Mesenchymal stem cell (in vitro differentiated cells and primary cell): ENCODE data around the gene NUTM2D. TPM values are rescaled to one million over a fixed set of nuclear protein-coding genes. Genes with fewer than 3 reads are reported as not detected.
"Not testable (repeated sequence)": the region's sequence is repeated elsewhere in the genome, so short reads cannot be mapped to it uniquely, and the experiment has no call there.

Experiments used
- DNase-seq: peaks from one replicate; pipeline ENCODE4 v3.0.0-alpha.2; 2013
- H2AFZ ChIP-seq: one replicate; pipeline ENCODE4 v1.6.1; 2013; ENCODE audit warnings: low read depth, mild to moderate bottlenecking, control low read depth, inconsistent platforms, low read length, moderate library complexity
- H2AK5ac ChIP-seq: 2 replicates; pipeline ENCODE4 v1.6.1; 2013; ENCODE audit warnings: low read length, moderate library complexity, mild to moderate bottlenecking, inconsistent platforms; ENCODE audit not compliant: severe bottlenecking
- H2BK120ac ChIP-seq: one replicate; pipeline ENCODE4 v1.6.1; 2013; ENCODE audit warnings: low read depth, mild to moderate bottlenecking, inconsistent platforms, low read length, moderate library complexity
- H2BK12ac ChIP-seq, 2 experiments: one replicate each; pipeline ENCODE4 v1.6.1; 2013; ENCODE audit warnings: inconsistent platforms in 2 of 2, low read length in 2 of 2, mild to moderate bottlenecking in 2 of 2, moderate library complexity in 2 of 2, control low read depth in 1 of 2
- H2BK15ac ChIP-seq: one replicate; pipeline ENCODE4 v1.6.1; 2013; ENCODE audit warnings: mild to moderate bottlenecking, low read depth, inconsistent platforms; ENCODE audit not compliant: poor library complexity, severe bottlenecking
- H2BK5ac ChIP-seq: 2 replicates; pipeline ENCODE4 v1.6.1; 2013; ENCODE audit warnings: low read depth, mild to moderate bottlenecking, low read length, control low read depth, inconsistent platforms; ENCODE audit not compliant: poor library complexity, severe bottlenecking
- H3K14ac ChIP-seq, 2 experiments: one replicate each; pipeline ENCODE4 v1.6.1; 2013; ENCODE audit warnings: inconsistent platforms in 2 of 2, low read length in 2 of 2, control low read depth in 1 of 2, mild to moderate bottlenecking in 1 of 2, moderate library complexity in 1 of 2
- H3K18ac ChIP-seq, 2 experiments: one replicate each; pipeline ENCODE4 v1.6.1; 2013; ENCODE audit warnings: inconsistent platforms in 2 of 2, low read length in 2 of 2, control low read depth in 1 of 2, low read depth in 1 of 2, mild to moderate bottlenecking in 1 of 2
- H3K23ac ChIP-seq, 2 experiments: one replicate each; pipeline ENCODE4 v1.6.1; 2013; ENCODE audit warnings: inconsistent platforms in 2 of 2, low read length in 2 of 2, mild to moderate bottlenecking in 2 of 2, moderate library complexity in 2 of 2, control low read depth in 1 of 2
- H3K27ac ChIP-seq: 2 replicates; pipeline ENCODE4 v1.5.1; 2013; ENCODE audit warnings: mild to moderate bottlenecking, moderate library complexity, low read length, control low read depth, inconsistent platforms; ENCODE audit not compliant: poor library complexity, severe bottlenecking
- H3K27me3 ChIP-seq, 2 experiments: 2 replicates each; pipeline versions ENCODE4 v1.6.1 to v1.7.0; 2013; ENCODE audit warnings: low read length in 2 of 2, mild to moderate bottlenecking in 2 of 2, moderate library complexity in 2 of 2, control low read depth in 1 of 2, inconsistent platforms in 1 of 2; ENCODE audit not compliant: control insufficient read depth in 1 of 2, insufficient read depth in 1 of 2
- H3K36me3 ChIP-seq, 2 experiments: 2 replicates each; pipeline versions ENCODE4 v1.6.1 to v1.7.0; 2013; ENCODE audit warnings: low read length in 2 of 2, control low read depth in 1 of 2, inconsistent platforms in 1 of 2, low read depth in 1 of 2, mild to moderate bottlenecking in 1 of 2; ENCODE audit not compliant: insufficient read depth in 2 of 2, control insufficient read depth in 1 of 2
- H3K4ac ChIP-seq, 2 experiments: one replicate each; pipeline ENCODE4 v1.6.1; 2013; ENCODE audit warnings: inconsistent platforms in 2 of 2, low read length in 2 of 2, mild to moderate bottlenecking in 2 of 2, moderate library complexity in 2 of 2, control low read depth in 1 of 2, low read depth in 1 of 2
- H3K4me1 ChIP-seq: 2 replicates; pipeline ENCODE4 v1.6.1; 2013; ENCODE audit warnings: low read depth, low read length, control low read depth; ENCODE audit not compliant: control insufficient read depth, insufficient read depth
- H3K4me2 ChIP-seq: 2 replicates; pipeline ENCODE4 v1.6.1; 2013; ENCODE audit warnings: low read length, mild to moderate bottlenecking, inconsistent platforms; ENCODE audit not compliant: poor library complexity, severe bottlenecking
- H3K4me3 ChIP-seq, 2 experiments: 2 replicates each; pipeline versions ENCODE4 v1.5.1 to v1.7.0; 2013; ENCODE audit warnings: low read length in 2 of 2, mild to moderate bottlenecking in 2 of 2, control low read depth in 1 of 2, low read depth in 1 of 2; ENCODE audit not compliant: insufficient read depth in 1 of 2
- H3K79me1 ChIP-seq: replicated peaks from 2 replicates; pipeline ENCODE4 v1.6.1; 2013; ENCODE audit warnings: mild to moderate bottlenecking, control low read depth, low read length, inconsistent platforms; ENCODE audit not compliant: poor library complexity, severe bottlenecking
- H3K9ac ChIP-seq: 2 replicates; pipeline ENCODE4 v1.7.0; 2013; ENCODE audit warnings: mild to moderate bottlenecking, low read length, moderate library complexity
- H3K9me3 ChIP-seq: 2 replicates; pipeline ENCODE4 v1.7.0; 2013; ENCODE audit warnings: mild to moderate bottlenecking, low read length; ENCODE audit not compliant: control insufficient read depth
- H4K8ac ChIP-seq: one replicate; pipeline ENCODE4 v1.6.1; 2013; ENCODE audit warnings: inconsistent platforms, mild to moderate bottlenecking, low read length, moderate library complexity
- H4K91ac ChIP-seq: one replicate; pipeline ENCODE4 v1.6.1; 2013; ENCODE audit warnings: mild to moderate bottlenecking, low read length, inconsistent platforms
- WGBS: methylation state at CpG from one replicate; pipeline ENCODE4 v1.1.7; 2013; ENCODE audit warnings: mixed read lengths; 5-methylcytosine and 5-hydroxymethylcytosine counted together
- small RNA-seq: library from polyadenylated mRNA; stranded (forward); fragments of <200 nt; extraction: miRNeasy Mini kit (QIAGEN cat#:217004); gene quantifications from one replicate; pipeline ENCODE3, GENCODE V24; 2013; ENCODE audit warnings: low read depth

The NUTM2D gene

DNA sequence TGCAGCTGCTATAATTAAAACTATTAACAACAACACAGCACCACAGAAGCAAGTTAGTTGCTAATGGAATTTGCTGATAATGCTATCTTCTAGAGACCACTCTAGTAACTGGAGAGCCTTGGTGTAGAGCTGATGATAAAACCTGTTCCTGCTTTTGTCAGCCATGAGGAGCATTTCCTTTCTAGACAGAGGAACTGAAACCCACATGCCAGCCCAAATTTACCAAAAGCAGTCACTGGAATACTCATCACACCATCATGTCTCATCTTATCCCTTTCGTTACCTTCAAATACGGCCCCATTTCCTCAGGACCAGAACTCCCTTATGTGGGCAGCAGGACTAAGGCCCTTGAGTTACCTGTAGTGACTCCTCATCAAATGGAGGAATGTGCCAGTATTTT, 40.9 kb downstream of the NUTM2D start:
- not testable (repeated sequence) for H2BK15ac ChIP-seq, H4K8ac ChIP-seq, H3K18ac ChIP-seq, H3K4me1 ChIP-seq, H3K23ac ChIP-seq, H2AK5ac ChIP-seq, H4K91ac ChIP-seq, H3K9ac ChIP-seq, H3K14ac ChIP-seq, H3K9me3 ChIP-seq, H2BK5ac ChIP-seq, H3K36me3 ChIP-seq, H3K4me3 ChIP-seq, H2AFZ ChIP-seq, H3K4me2 ChIP-seq, H2BK120ac ChIP-seq, H3K27ac ChIP-seq, H3K4ac ChIP-seq, H2BK12ac ChIP-seq, H3K27me3 ChIP-seq, DNase-seq, H3K79me1 ChIP-seq
- no CpG with 5 or more reads among the region's 2 CpGs for WGBS

DNA sequence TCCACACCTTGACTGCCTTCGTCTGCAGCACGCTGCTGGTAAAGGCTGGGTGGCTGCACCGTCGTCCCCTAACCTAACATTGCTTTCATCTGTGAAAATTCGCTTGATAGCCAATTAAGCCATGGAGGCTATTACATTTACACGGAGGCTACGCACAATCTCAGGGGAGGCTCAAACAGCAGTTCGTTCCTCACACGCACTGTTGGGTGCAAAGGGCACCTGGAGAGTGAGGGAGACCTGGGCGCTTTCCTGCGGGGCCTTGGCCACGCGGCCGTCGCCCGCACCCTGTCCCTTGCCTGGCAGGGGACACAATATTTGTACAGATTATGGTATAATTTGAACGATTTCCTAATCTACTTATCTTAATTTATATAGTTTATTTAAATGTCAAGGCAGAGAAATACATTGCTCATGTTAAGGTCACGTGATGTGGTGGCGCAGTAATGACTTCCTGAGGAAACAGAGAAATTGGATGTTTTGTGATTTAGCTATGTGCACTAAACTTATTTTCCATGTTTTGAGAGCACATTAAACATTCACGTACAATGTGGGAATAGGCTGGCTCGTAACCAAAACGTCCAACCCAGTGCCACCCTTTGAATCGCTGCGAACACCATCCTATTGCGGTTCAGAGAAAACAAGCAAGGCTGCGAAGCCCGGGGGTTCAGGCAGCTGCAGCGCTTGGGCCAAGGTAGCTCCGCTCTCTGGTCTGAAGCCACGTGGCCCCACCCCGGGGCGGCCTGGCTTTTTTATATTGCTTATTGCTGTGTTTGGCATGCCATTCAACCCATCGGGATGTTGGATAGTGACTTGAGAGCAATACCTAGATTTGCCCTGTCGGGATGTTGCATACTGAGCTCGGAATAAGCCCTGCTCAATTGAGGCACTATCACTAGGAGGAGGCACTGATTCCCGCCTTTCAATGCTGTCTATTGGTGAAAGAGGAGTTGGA, 50.2 kb downstream of the NUTM2D start:
- H3K4me1 ChIP-seq, H3K4ac ChIP-seq, H4K91ac ChIP-seq, H2BK5ac ChIP-seq, H2BK15ac ChIP-seq, H2BK120ac ChIP-seq, H3K79me1 ChIP-seq, DNase-seq, H2BK12ac ChIP-seq, H3K9ac ChIP-seq, H3K4me2 ChIP-seq, H2AK5ac ChIP-seq, H3K36me3 ChIP-seq, H3K23ac ChIP-seq, H3K9me3 ChIP-seq, H3K27me3 ChIP-seq, H2AFZ ChIP-seq, H3K27ac ChIP-seq, H4K8ac ChIP-seq, H3K14ac ChIP-seq, H3K18ac ChIP-seq: not testable (repeated sequence)
- 87% methylated on average over 20 of the region's 36 CpGs for WGBS
- H3K4me3 ChIP-seq = peak overlapping the region in 1 of 2 experiments; percentile 33

DNA sequence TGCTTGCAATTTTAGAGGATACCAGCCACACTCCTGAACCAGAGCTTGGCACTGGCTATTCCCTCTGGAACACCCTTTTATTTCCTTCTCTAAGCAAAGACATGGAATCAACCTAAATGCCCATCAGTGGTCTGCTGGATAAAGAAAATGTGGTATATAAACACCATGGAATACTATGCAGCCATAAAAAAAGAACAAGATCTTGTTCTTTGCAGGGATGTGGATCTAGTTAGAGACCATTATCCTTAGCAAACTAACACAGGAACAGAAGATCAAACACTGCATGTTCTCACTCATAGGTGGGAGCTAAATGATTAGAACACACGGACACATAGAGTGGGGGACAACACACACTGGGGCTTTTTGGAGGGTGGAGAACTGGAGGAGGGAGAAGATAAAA, 56.4 kb downstream of the NUTM2D start:
- not testable (repeated sequence) for H3K4me2 ChIP-seq, H2BK15ac ChIP-seq, H3K27ac ChIP-seq, H3K23ac ChIP-seq, H3K18ac ChIP-seq, H3K9ac ChIP-seq, H2BK5ac ChIP-seq, H4K91ac ChIP-seq, H3K4ac ChIP-seq, H3K9me3 ChIP-seq, H2BK12ac ChIP-seq, H3K4me3 ChIP-seq, H2BK120ac ChIP-seq, H4K8ac ChIP-seq, H3K79me1 ChIP-seq, H3K36me3 ChIP-seq, H2AFZ ChIP-seq, DNase-seq, H2AK5ac ChIP-seq, H3K14ac ChIP-seq, H3K4me1 ChIP-seq, H3K27me3 ChIP-seq
- WGBS = no CpG with 5 or more reads among the region's 1 CpG

Small RNA genes within 50 kb of the gene (small RNA-seq; reads per million reads assigned to genes)
- not detected for gene AL355334.1
